Ecto neural progenitor cell (in vitro differentiated cells): Measurements from ENCODE around the gene ECSCR.
"Not testable (repeated sequence)": the region's sequence is repeated elsewhere in the genome, so short reads cannot be mapped to it uniquely, and the experiment has no call there.

Experiments
- DNase-seq: peaks from one replicate; pipeline ENCODE4 v3.0.0-alpha.2; 2018; ENCODE audit warnings: low spot score

ECSCR gene

GRCh38 chr5:139462586-139463276 lies at the start of gene ECSCR:
ECSCR (minus strand) TSS chr5:139462743; CDS start chr5:139462670, 73 bp downstream.
- no peak for DNase-seq

- not testable (repeated sequence) for DNase-seq
Measured at GRCh38 chr5:139504722-139505121, 42.2 kb upstream of the ECSCR start.

- DNase-seq = not testable (repeated sequence)
Measured at GRCh38 chr5:139503879-139504278, 41.3 kb upstream of the ECSCR start.

DNA sequence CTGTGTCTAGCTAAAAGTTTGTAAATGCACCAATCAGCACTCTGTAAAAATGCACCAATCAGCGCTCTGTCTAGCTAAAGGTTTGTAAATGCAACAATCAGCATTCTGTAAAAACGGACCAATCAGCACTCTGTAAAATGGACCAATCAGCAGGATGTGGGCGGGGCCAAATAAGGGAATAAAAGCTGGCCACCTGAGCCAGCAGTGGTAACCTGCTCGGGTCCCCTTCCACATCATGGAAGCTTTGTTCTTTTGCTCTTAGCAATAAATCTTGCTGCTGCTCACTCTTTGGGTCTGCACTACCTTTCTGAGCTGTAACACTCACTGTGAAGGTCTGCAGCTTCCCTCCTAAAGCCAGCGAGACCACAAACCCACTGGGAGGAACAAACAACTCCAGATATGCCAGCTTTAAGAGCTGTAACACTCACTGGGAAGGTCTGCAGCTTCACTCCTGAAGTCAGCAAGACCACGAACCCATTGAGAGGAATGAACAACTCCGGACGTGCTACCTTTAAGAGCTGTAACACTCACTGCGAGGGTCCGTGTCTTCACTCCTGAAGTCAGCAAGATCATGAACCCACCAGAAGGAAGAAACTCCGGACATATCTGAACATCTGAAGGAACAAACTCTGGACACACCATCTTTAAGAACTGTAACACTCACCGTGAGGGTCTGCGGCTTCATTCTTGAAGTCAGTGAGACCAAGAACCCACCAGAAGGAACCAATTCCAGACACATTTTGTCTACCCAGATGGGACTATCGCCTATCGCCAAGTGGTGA lies 40.7 kb upstream of the ECSCR start:
- not testable (repeated sequence) for DNase-seq

GRCh38 chr5:139501381-139501780 lies 38.8 kb upstream of the ECSCR start:
- DNase-seq = no peak

GRCh38 chr5:139495638-139496435 lies 33.3 kb upstream of the ECSCR start:
- no peak for DNase-seq

- DNase-seq = no peak
Measured at GRCh38 chr5:139494832-139495231, 32.3 kb upstream of the ECSCR start.

DNA sequence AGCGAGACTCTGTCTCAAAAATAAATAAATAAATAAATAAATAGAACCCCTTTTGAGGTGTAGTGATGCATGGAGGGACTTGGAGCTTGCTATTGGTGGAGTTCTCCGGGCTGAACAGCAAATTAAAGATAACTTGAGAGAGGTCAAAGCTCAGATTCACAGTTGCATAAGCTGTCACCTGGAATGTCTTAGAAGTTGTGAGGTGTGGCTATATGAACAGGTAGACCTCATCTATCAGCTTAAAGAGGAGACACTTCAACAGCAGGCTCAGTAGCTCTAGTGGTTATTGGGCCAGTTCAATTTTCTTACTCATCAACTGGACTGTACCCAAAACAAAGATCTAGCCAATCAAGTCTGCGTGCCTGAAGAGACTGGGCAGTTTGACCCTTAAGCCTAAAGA lies 31.7 kb upstream of the ECSCR start:
- DNase-seq = no peak

DNA sequence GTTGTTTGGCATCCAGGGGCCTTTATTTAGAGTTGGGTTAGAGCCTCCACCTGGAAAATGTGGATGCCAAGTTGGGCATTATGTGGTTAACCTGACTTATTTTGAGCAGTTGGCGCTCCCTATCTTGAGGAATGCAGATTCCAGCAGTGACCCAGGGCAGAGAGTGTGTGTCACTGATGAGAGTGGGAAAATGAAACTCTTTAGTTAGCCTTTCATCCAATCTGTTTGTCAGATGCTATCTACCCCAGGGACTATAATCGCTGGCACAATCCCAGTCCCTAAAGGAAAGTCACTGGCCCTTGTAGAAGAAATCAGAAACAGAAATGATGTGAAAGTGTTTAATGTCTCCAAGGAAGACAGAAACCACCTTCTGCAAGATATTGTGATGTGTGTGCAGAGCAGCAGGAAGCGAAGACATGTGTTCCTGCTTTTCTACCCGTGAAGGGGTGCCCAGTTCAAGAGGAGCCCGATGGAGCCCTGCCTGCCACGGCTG lies 30.2 kb upstream of the ECSCR start:
- DNase-seq = no peak

DNA sequence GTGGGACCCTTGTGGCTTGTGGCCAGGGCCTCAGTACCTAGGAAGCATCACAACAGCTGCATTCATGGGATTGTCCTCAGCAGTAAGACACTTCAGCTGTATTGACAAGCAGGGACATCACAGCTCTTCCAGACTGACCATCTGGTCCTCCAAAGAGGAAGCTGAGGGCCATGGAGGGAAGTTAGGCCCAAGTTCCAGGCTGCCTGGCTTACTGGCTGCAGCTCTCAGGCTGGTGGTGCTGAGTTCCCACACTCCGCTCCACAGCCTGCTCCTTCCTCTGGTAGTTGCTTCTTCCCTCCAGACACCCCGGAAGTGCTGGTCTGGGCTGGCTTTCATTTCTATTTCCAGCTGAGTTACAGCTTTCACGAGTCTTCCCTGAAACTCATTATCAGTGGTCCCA lies 25.7 kb upstream of the ECSCR start:
- DNase-seq = no peak

DNA sequence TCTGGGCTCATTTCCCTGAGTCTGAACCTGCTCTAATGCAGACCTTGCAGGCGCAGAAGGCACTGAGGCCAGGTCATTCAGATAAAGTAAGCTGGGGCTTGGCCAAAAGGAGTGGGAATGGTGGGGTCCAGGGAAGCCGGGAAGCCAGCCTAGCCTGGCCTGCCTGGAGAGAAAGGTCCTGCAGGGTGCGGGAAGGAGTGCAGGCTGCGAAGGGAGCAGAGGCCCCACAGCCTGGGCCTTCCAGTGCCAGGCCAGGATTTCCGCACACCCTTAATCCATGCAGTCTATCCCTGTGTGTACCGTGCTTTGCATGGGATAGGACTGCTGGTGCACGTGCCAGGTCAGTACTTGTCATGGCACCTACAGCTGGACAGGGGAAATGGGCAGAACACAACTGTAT lies 23.7 kb upstream of the ECSCR start:
- peak; percentile 66 for DNase-seq

GRCh38 chr5:139482890-139483208 lies 20.3 kb upstream of the ECSCR start:
- not testable (repeated sequence) for DNase-seq

GRCh38 chr5:139482050-139482889 lies 19.7 kb upstream of the ECSCR start, which contains the start of gene STING1:
STING1 (minus strand) TSS chr5:139482758; CDS start chr5:139481704, 1,054 bp downstream.
- no peak for DNase-seq

GRCh38 chr5:139481580-139482049 lies 19.1 kb upstream of the ECSCR start:
- DNase-seq = no peak

- DNase-seq = no peak
Measured at GRCh38 chr5:139481122-139481533, 18.6 kb upstream of the ECSCR start.

DNA sequence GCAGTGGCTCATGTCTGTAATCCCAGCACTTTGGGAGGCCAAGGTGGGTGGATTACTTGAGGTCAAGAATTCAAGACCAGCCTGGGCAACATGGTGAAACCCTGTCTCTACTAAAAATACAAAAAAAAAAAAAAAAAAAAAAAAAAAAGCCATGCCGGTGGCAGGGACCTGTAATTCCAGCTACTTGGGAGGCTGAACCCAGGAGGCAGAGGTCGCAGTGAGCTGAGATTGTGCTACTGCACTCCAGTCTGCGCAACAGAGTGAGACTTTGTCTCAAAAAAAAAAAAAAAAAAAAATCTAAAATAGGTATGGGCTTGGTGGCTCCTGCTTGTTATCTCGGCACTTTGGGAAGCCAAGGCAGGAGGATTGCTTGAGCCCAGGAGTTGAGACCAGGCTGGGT lies 17.2 kb upstream of the ECSCR start:
- DNase-seq = not testable (repeated sequence)

DNA sequence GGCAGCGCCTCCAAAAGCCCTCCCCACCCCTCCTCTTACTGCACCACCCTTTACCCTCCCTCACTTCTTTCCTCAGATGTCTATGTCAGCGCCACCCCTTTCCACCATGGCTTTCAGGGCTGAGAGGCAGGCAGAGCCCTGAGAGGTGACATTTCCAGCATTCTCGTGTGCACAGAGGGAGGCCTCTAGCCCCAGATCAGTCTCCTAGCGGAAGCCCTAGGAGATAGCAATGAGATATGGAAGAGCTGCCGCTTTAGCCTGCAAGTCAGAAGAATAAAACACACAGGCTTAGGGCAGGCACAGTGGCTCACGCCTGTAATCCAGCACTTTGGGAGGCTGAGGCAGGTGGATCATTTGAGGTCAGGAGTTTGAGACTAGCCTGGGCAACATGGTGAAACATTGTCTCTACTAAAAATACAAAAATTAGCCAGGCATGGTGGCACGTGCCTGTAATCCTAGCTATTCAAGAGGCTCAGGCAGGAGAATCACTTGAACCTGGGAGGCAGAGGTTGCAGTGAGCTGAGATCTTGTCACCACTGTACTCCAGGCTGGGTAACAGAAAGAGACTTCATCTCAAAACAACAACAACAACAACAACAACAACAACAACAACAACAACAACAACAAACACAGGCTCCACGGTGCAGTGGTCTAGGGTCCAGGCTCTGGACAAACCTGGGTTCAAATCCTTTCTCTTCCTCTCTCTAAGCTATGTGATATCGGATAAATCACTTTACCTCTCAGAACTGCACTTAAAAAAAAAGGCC lies 16.3 kb upstream of the ECSCR start:
- DNase-seq = not testable (repeated sequence)

- no peak for DNase-seq
Measured at GRCh38 chr5:139475865-139476617, 13.5 kb upstream of the ECSCR start.

GRCh38 chr5:139474890-139475791 lies 12.6 kb upstream of the ECSCR start:
- no peak for DNase-seq
